Epithelial cell of esophagus (primary cell): ENCODE results near the gene ASXL1.

ENCODE experiments used
- DNase-seq: peaks from one replicate; pipeline ENCODE4 v3.0.0; 2010; ENCODE audit warnings: low read depth
- H3K4me3 ChIP-seq: 2 replicates; pipeline ENCODE4 v1.5.1; 2011; ENCODE audit warnings: mild to moderate bottlenecking, low read length, control low read depth
- TF ChIP-seq, protein P1 (sequence below): IDR thresholded peaks from 2 replicates; pipeline ENCODE4 v1.5.1; 2011; ENCODE audit warnings: low read depth, mild to moderate bottlenecking, low read length, control low read depth, inconsistent platforms; ENCODE audit not compliant: insufficient read depth; ENCODE audit errors: missing control alignments

ASXL1 gene

DNA sequence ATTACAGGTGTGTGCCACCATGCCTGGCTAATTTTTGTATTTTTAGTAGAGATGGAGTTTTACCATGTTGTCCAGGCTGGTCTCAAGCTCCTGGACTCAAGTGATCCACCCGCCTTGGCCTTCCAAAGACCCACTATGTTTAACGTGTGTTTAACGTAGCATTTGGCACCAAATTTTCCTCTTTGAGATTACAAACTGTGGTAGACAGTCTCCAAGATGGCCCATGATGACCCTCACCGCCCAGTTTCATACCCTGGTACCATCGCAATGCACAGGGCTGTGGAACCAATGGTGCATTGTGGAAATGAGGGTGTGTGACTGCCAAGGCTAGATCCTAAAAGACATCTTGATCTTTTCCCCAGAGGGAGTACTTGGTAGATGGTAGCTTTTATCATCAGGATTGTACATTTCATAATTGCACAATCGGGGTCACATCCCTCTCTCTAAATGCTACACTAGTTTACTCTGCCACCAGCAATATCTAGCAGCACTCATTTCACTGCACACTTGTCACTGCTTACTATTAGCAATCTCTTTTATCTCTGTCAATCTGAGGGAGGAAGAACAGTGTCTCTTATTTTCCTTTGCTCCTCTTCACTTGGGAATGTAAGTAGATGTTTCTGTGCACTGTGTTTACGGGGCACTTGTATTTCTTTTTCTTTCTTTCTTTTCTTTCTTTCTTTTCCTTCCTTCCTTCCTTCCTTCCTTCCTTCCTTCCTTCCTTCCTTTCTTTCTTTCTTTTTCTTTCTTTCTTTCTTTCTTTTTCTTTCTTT lies 130.1 kb downstream of the ASXL1 start:
- no peak for DNase-seq
- H3K4me3 ChIP-seq, result no peak overlapping the region
- TF ChIP-seq, protein P1, sequence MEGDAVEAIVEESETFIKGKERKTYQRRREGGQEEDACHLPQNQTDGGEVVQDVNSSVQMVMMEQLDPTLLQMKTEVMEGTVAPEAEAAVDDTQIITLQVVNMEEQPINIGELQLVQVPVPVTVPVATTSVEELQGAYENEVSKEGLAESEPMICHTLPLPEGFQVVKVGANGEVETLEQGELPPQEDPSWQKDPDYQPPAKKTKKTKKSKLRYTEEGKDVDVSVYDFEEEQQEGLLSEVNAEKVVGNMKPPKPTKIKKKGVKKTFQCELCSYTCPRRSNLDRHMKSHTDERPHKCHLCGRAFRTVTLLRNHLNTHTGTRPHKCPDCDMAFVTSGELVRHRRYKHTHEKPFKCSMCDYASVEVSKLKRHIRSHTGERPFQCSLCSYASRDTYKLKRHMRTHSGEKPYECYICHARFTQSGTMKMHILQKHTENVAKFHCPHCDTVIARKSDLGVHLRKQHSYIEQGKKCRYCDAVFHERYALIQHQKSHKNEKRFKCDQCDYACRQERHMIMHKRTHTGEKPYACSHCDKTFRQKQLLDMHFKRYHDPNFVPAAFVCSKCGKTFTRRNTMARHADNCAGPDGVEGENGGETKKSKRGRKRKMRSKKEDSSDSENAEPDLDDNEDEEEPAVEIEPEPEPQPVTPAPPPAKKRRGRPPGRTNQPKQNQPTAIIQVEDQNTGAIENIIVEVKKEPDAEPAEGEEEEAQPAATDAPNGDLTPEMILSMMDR, result no peak
